Caco-2 (cell line): ENCODE data around the gene BACE2. TPM values are rescaled to one million over a fixed set of nuclear protein-coding genes. Genes with fewer than 3 reads are reported as not detected.

Source experiments
- BruUV-seq: library from RNA; stranded (reverse); fragments of 400-500 nt; replicated peaks from 2 replicates; lab custom pipeline; 2021; lab: Mats Ljungman, UMichigan
- CTCF ChIA-PET: fragments of 300-600 bp; sonication (Branson Sonifier 250); formaldehyde crosslinking; loops from one replicate; lab custom pipeline; 2022; ENCODE audit warnings: antibody characterized with exemption; lab: Charles Lee
- POLR2A ChIA-PET: fragments of 300-600 bp; sonication (Branson Sonifier 250); formaldehyde crosslinking; loops from one replicate; lab custom pipeline; 2022; ENCODE audit warnings: antibody characterized with exemption; lab: Charles Lee
- DNase-seq, 2 experiments: peaks; one replicate each; pipeline versions ENCODE4 v3.0.0 to v3.0.0-alpha.2; 2020 to 2022
- H3K27me3 ChIP-seq: replicated peaks from 2 replicates; pipeline ENCODE4 v1.6.0; 2011; ENCODE audit warnings: low read length; ENCODE audit not compliant: control insufficient read depth, insufficient read depth
- H3K36me3 ChIP-seq: 2 replicates; pipeline ENCODE4 v1.5.1; 2011; ENCODE audit warnings: low read length; ENCODE audit not compliant: control insufficient read depth, insufficient read depth
- H3K4me1 ChIP-seq: fragments of 250-450 bp; sonication (Bioruptor Pico); 2 replicates; pipeline ENCODE4 v1.5.1; 2020; ENCODE audit warnings: mild to moderate bottlenecking
- H3K4me3 ChIP-seq: 2 replicates; pipeline ENCODE4 v1.5.1; 2011; ENCODE audit warnings: low read depth, mild to moderate bottlenecking, control low read depth, low read length
- H3K9me3 ChIP-seq: fragments of 250-450 bp; sonication (Bioruptor Pico); 2 replicates; pipeline ENCODE4 v1.5.1; 2020; ENCODE audit warnings: mild to moderate bottlenecking, moderate library complexity
- H3K27ac Mint-ChIP-seq: one replicate; pipeline ENCODE4 v1.8.0; 2022; ENCODE audit warnings: mixed read lengths; ENCODE audit not compliant: unreplicated experiment
- H3K27me3 Mint-ChIP-seq: one replicate; pipeline ENCODE4 v1.8.0; 2022; ENCODE audit warnings: mixed read lengths; ENCODE audit not compliant: insufficient read depth, unreplicated experiment
- H3K36me3 Mint-ChIP-seq: one replicate; pipeline ENCODE4 v1.8.0; 2022; ENCODE audit warnings: mild to moderate bottlenecking, mixed read lengths; ENCODE audit not compliant: insufficient read depth, unreplicated experiment
- H3K4me1 Mint-ChIP-seq: one replicate; pipeline ENCODE4 v1.8.0; 2022; ENCODE audit warnings: low read depth, mixed read lengths; ENCODE audit not compliant: unreplicated experiment
- H3K4me3 Mint-ChIP-seq: one replicate; pipeline ENCODE4 v1.8.0; 2022; ENCODE audit warnings: mild to moderate bottlenecking, moderate library complexity, mixed read lengths; ENCODE audit not compliant: unreplicated experiment
- H3K9me3 Mint-ChIP-seq: one replicate; pipeline ENCODE4 v1.8.0; 2022; ENCODE audit warnings: mixed read lengths; ENCODE audit not compliant: unreplicated experiment
- intact Hi-C: fragments of 100-400 bp; cut with micrococcal nuclease; formaldehyde crosslinking; loops from one replicate; pipeline ENCODE4 v1.10.0; 2022; ENCODE audit not compliant: unreplicated experiment
- total RNA-seq: library from RNA; stranded (reverse); gene quantifications from 2 replicates; pipeline ENCODE4 v1.2.3, GENCODE V29; 2022
- TF ChIP-seq, protein P1 (sequence below), 2 experiments: fragments of 200-600 bp in 1 of 2; IDR thresholded peaks; 1 replicate in 1 of 2; 2 replicates in 1 of 2; pipeline versions ENCODE4 v1.5.1 to v1.8.0; 2011 to 2022; ENCODE audit warnings: antibody characterized with exemption in 1 of 2, control low read depth in 1 of 2, inconsistent platforms in 1 of 2, low read depth in 1 of 2, low read length in 1 of 2, mild to moderate bottlenecking in 1 of 2, moderate library complexity in 1 of 2; ENCODE audit not compliant: insufficient read depth in 1 of 2, severe bottlenecking in 1 of 2, unreplicated experiment in 1 of 2

BACE2 gene
- total RNA-seq, 1 experiment from 2014 or later: 8.8 TPM

- Histone ChIP-seq H3K9me3 (no peaks in the 10 kb centered on the region), H3K4me1 (no peaks in the 10 kb centered on the region), H3K36me3 (no peaks in the 10 kb centered on the region), H3K27me3 (no peaks in the 10 kb centered on the region), H3K4me3 (no peak overlapping the region)
- H3K36me3 Mint-ChIP-seq: no peaks in the 10 kb centered on the region
- CTCF ChIA-PET: interaction anchor here (0.8 to 1.5 kb wide), 2 partner anchors 113 to 197 kb away, joined by 3 to 7 read pairs; no protein-coding TSS in a partner anchor
- H3K4me1 Mint-ChIP-seq: no peaks in the 10 kb centered on the region
- H3K9me3 Mint-ChIP-seq: no peaks in the 10 kb centered on the region
- intact Hi-C loops: no loop called here
- TF ChIP-seq, protein P1, sequence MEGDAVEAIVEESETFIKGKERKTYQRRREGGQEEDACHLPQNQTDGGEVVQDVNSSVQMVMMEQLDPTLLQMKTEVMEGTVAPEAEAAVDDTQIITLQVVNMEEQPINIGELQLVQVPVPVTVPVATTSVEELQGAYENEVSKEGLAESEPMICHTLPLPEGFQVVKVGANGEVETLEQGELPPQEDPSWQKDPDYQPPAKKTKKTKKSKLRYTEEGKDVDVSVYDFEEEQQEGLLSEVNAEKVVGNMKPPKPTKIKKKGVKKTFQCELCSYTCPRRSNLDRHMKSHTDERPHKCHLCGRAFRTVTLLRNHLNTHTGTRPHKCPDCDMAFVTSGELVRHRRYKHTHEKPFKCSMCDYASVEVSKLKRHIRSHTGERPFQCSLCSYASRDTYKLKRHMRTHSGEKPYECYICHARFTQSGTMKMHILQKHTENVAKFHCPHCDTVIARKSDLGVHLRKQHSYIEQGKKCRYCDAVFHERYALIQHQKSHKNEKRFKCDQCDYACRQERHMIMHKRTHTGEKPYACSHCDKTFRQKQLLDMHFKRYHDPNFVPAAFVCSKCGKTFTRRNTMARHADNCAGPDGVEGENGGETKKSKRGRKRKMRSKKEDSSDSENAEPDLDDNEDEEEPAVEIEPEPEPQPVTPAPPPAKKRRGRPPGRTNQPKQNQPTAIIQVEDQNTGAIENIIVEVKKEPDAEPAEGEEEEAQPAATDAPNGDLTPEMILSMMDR (IDR thresholded peaks at IDR 0.05; ENCODE audit: insufficient read depth in 1 of 2, low read depth in 1 of 2, low read length in 1 of 2, severe bottlenecking in 1 of 2, unreplicated experiment in 1 of 2): peak; percentile 74 to 88
- POLR2A ChIA-PET: no interaction called here
- peak; percentile 56 to 64 for DNase-seq
- H3K27ac Mint-ChIP-seq: no peak overlapping the region
- peaks cover 5% of the 10 kb centered on the region for H3K27me3 Mint-ChIP-seq
- peak overlapping the region; percentile 27 for H3K4me3 Mint-ChIP-seq
- BruUV-seq: no TSS peak
Observed at GRCh38 chr21:41170442-41170841, 2.5 kb downstream of the BACE2 start.

- intact Hi-C loops: no loop called here
- Mint-ChIP-seq H3K4me3 (no peak overlapping the region), H3K36me3 (no peaks in the 10 kb centered on the region), H3K27ac (no peak overlapping the region), H3K27me3 (peaks cover 5% of the 10 kb centered on the region), H3K4me1 (no peaks in the 10 kb centered on the region), H3K9me3 (no peaks in the 10 kb centered on the region)
- Histone ChIP-seq H3K27me3 (no peaks in the 10 kb centered on the region), H3K4me1 (no peaks in the 10 kb centered on the region), H3K4me3 (no peak overlapping the region), H3K36me3 (no peaks in the 10 kb centered on the region), H3K9me3 (no peaks in the 10 kb centered on the region)
- ChIA-PET POLR2A (interaction anchor here (0.7 kb wide), 1 partner anchor 1422 kb away, joined by 3 read pairs; no protein-coding TSS in a partner anchor), CTCF (interaction anchor here (0.8 to 1.5 kb wide), 2 partner anchors 112 to 196 kb away, joined by 3 to 7 read pairs; no protein-coding TSS in a partner anchor)
- TF ChIP-seq, protein P1 (IDR thresholded peaks at IDR 0.05; ENCODE audit: insufficient read depth in 1 of 2, low read depth in 1 of 2, low read length in 1 of 2, severe bottlenecking in 1 of 2, unreplicated experiment in 1 of 2): no peak
- BruUV-seq: no TSS peak
- DNase-seq: no peak
Observed at GRCh38 chr21:41170859-41171609, 3.1 kb downstream of the BACE2 start.

DNA sequence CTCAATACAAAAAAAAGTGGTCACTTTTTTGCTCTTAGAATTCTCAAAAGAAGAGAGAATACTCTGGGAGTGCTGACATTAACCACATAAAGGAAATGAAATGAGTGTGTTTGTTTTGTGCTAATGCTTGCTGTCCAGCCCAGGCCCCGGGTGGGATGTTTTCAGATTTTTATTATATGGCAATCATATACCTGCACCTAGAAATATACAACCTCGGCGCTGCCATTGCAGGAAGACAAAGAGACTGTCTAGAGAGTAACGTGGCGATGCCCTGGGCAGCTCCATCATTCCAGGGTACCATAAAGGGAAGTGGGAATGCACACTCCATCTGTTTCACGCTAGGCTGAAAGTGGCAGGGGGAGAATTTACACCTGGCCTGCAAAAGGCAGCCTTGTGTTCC is 7.1 kb downstream of the BACE2 start:
- H3K36me3 ChIP-seq: no peaks in the 10 kb centered on the region
- no peak overlapping the region for H3K4me3 ChIP-seq
- H3K4me1 ChIP-seq: no peaks in the 10 kb centered on the region
- no peaks in the 10 kb centered on the region for H3K9me3 Mint-ChIP-seq
- intact Hi-C loops: no loop called here
- TF ChIP-seq, protein P1 (IDR thresholded peaks at IDR 0.05; ENCODE audit: insufficient read depth in 1 of 2, low read depth in 1 of 2, low read length in 1 of 2, severe bottlenecking in 1 of 2, unreplicated experiment in 1 of 2): no peak
- H3K4me3 Mint-ChIP-seq: no peak overlapping the region
- no TSS peak for BruUV-seq
- peaks cover 6% of the 10 kb centered on the region for H3K36me3 Mint-ChIP-seq
- POLR2A ChIA-PET: no interaction called here
- H3K27ac Mint-ChIP-seq: no peak overlapping the region
- no peaks in the 10 kb centered on the region for H3K9me3 ChIP-seq
- H3K4me1 Mint-ChIP-seq: no peaks in the 10 kb centered on the region
- CTCF ChIA-PET: no interaction called here
- no peaks in the 10 kb centered on the region for H3K27me3 ChIP-seq
- H3K27me3 Mint-ChIP-seq: no peaks in the 10 kb centered on the region
- no peak for DNase-seq
